Measurements from ENCODE around the gene POC1A.

POC1A gene

GRCh38 chr3:52029053-52029452 lies 125.2 kb downstream of the POC1A start:
- no peak for DNase-seq (ENCODE audit: low read depth in 2 of 2)

- DNase-seq (ENCODE audit: low read depth in 2 of 2): no peak
These were observed 125.7 kb downstream of the POC1A start for GRCh38 chr3:52028572-52028971.

GRCh38 chr3:52026041-52026440 lies 128.2 kb downstream of the POC1A start:
- DNase-seq (ENCODE audit: low read depth in 2 of 2): no peak

GRCh38 chr3:52025453-52025852 lies 128.8 kb downstream of the POC1A start:
- DNase-seq (ENCODE audit: low read depth in 2 of 2): no peak

Data from stimulated activated CD8-positive, alpha-beta memory T cell treated with anti-CD3 and anti-CD28 coated beads, Interleukin-15, amount 100 ng/mL, for 48 hours (primary cell).